Mesenchymal stem cell (in vitro differentiated cells and primary cell): ENCODE results near the gene SLC9A9.

Source experiments
- DNase-seq: peaks from one replicate; pipeline ENCODE4 v3.0.0-alpha.2; 2013
- H2AFZ ChIP-seq: one replicate; pipeline ENCODE4 v1.6.1; 2013; ENCODE audit warnings: low read depth, mild to moderate bottlenecking, control low read depth, inconsistent platforms, low read length, moderate library complexity
- H2AK5ac ChIP-seq: 2 replicates; pipeline ENCODE4 v1.6.1; 2013; ENCODE audit warnings: low read length, moderate library complexity, mild to moderate bottlenecking, inconsistent platforms; ENCODE audit not compliant: severe bottlenecking
- H2BK120ac ChIP-seq: one replicate; pipeline ENCODE4 v1.6.1; 2013; ENCODE audit warnings: low read depth, mild to moderate bottlenecking, inconsistent platforms, low read length, moderate library complexity
- H2BK12ac ChIP-seq, 2 experiments: one replicate each; pipeline ENCODE4 v1.6.1; 2013; ENCODE audit warnings: inconsistent platforms in 2 of 2, low read length in 2 of 2, mild to moderate bottlenecking in 2 of 2, moderate library complexity in 2 of 2, control low read depth in 1 of 2
- H2BK15ac ChIP-seq: one replicate; pipeline ENCODE4 v1.6.1; 2013; ENCODE audit warnings: mild to moderate bottlenecking, low read depth, inconsistent platforms; ENCODE audit not compliant: poor library complexity, severe bottlenecking
- H2BK5ac ChIP-seq: 2 replicates; pipeline ENCODE4 v1.6.1; 2013; ENCODE audit warnings: low read depth, mild to moderate bottlenecking, low read length, control low read depth, inconsistent platforms; ENCODE audit not compliant: poor library complexity, severe bottlenecking
- H3K14ac ChIP-seq, 2 experiments: one replicate each; pipeline ENCODE4 v1.6.1; 2013; ENCODE audit warnings: inconsistent platforms in 2 of 2, low read length in 2 of 2, control low read depth in 1 of 2, mild to moderate bottlenecking in 1 of 2, moderate library complexity in 1 of 2
- H3K18ac ChIP-seq, 2 experiments: one replicate each; pipeline ENCODE4 v1.6.1; 2013; ENCODE audit warnings: inconsistent platforms in 2 of 2, low read length in 2 of 2, control low read depth in 1 of 2, low read depth in 1 of 2, mild to moderate bottlenecking in 1 of 2
- H3K23ac ChIP-seq, 2 experiments: one replicate each; pipeline ENCODE4 v1.6.1; 2013; ENCODE audit warnings: inconsistent platforms in 2 of 2, low read length in 2 of 2, mild to moderate bottlenecking in 2 of 2, moderate library complexity in 2 of 2, control low read depth in 1 of 2
- H3K27ac ChIP-seq: 2 replicates; pipeline ENCODE4 v1.5.1; 2013; ENCODE audit warnings: mild to moderate bottlenecking, moderate library complexity, low read length, control low read depth, inconsistent platforms; ENCODE audit not compliant: poor library complexity, severe bottlenecking
- H3K27me3 ChIP-seq, 2 experiments: 2 replicates each; pipeline versions ENCODE4 v1.6.1 to v1.7.0; 2013; ENCODE audit warnings: low read length in 2 of 2, mild to moderate bottlenecking in 2 of 2, moderate library complexity in 2 of 2, control low read depth in 1 of 2, inconsistent platforms in 1 of 2; ENCODE audit not compliant: control insufficient read depth in 1 of 2, insufficient read depth in 1 of 2
- H3K36me3 ChIP-seq, 2 experiments: 2 replicates each; pipeline versions ENCODE4 v1.6.1 to v1.7.0; 2013; ENCODE audit warnings: low read length in 2 of 2, control low read depth in 1 of 2, inconsistent platforms in 1 of 2, low read depth in 1 of 2, mild to moderate bottlenecking in 1 of 2; ENCODE audit not compliant: insufficient read depth in 2 of 2, control insufficient read depth in 1 of 2
- H3K4ac ChIP-seq, 2 experiments: one replicate each; pipeline ENCODE4 v1.6.1; 2013; ENCODE audit warnings: inconsistent platforms in 2 of 2, low read length in 2 of 2, mild to moderate bottlenecking in 2 of 2, moderate library complexity in 2 of 2, control low read depth in 1 of 2, low read depth in 1 of 2
- H3K4me1 ChIP-seq: 2 replicates; pipeline ENCODE4 v1.6.1; 2013; ENCODE audit warnings: low read depth, low read length, control low read depth; ENCODE audit not compliant: control insufficient read depth, insufficient read depth
- H3K4me2 ChIP-seq: 2 replicates; pipeline ENCODE4 v1.6.1; 2013; ENCODE audit warnings: low read length, mild to moderate bottlenecking, inconsistent platforms; ENCODE audit not compliant: poor library complexity, severe bottlenecking
- H3K4me3 ChIP-seq, 2 experiments: 2 replicates each; pipeline versions ENCODE4 v1.5.1 to v1.7.0; 2013; ENCODE audit warnings: low read length in 2 of 2, mild to moderate bottlenecking in 2 of 2, control low read depth in 1 of 2, low read depth in 1 of 2; ENCODE audit not compliant: insufficient read depth in 1 of 2
- H3K79me1 ChIP-seq: replicated peaks from 2 replicates; pipeline ENCODE4 v1.6.1; 2013; ENCODE audit warnings: mild to moderate bottlenecking, control low read depth, low read length, inconsistent platforms; ENCODE audit not compliant: poor library complexity, severe bottlenecking
- H3K9ac ChIP-seq: 2 replicates; pipeline ENCODE4 v1.7.0; 2013; ENCODE audit warnings: mild to moderate bottlenecking, low read length, moderate library complexity
- H3K9me3 ChIP-seq: 2 replicates; pipeline ENCODE4 v1.7.0; 2013; ENCODE audit warnings: mild to moderate bottlenecking, low read length; ENCODE audit not compliant: control insufficient read depth
- H4K8ac ChIP-seq: one replicate; pipeline ENCODE4 v1.6.1; 2013; ENCODE audit warnings: inconsistent platforms, mild to moderate bottlenecking, low read length, moderate library complexity
- H4K91ac ChIP-seq: one replicate; pipeline ENCODE4 v1.6.1; 2013; ENCODE audit warnings: mild to moderate bottlenecking, low read length, inconsistent platforms
- WGBS: methylation state at CpG from one replicate; pipeline ENCODE4 v1.1.7; 2013; ENCODE audit warnings: mixed read lengths; 5-methylcytosine and 5-hydroxymethylcytosine counted together

SLC9A9 gene

DNA sequence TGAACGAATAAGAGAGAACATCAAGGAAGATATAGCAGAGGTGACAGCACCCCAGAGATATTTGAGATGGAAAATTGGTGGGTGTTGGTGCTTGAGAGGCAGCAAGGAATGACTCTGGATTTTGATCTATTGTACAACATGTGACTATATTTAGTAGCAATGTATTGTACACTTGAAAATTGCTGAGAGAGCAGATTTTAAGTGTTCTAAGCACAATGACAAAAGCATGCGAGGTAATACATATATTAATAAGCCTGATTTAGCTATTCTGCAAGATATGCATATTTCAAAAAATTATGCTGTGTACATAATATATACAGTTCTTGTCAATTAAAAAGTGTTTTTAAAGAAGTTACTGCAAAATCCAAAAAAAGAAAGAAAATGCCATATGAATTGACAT lies 194.3 kb downstream of the SLC9A9 start:
- Histone ChIP-seq H3K27me3 (no peaks in the 10 kb centered on the region), H3K36me3 (peaks cover 0 to 6% of the 10 kb centered on the region in 2 experiments), H3K4me1 (peaks cover 1% of the 10 kb centered on the region), H2AK5ac (no peak overlapping the region), H3K14ac (no peak overlapping the region), H4K8ac (no peak overlapping the region), H3K79me1 (no peaks in the 10 kb centered on the region), H2BK15ac (no peak overlapping the region), H2BK5ac (no peak overlapping the region), H4K91ac (no peak overlapping the region), H3K18ac (no peak overlapping the region), H3K27ac (no peak overlapping the region), H3K4ac (no peak overlapping the region), H3K9ac (no peak overlapping the region), H2AFZ (no peak overlapping the region), H3K4me3 (no peak overlapping the region), H3K4me2 (no peak overlapping the region), H3K23ac (no peak overlapping the region), H2BK12ac (no peak overlapping the region), H3K9me3 (no peaks in the 10 kb centered on the region), H2BK120ac (no peak overlapping the region)
- WGBS: 94% methylated on average over 1 of the region's 2 CpGs
- DNase-seq: no peak

DNA sequence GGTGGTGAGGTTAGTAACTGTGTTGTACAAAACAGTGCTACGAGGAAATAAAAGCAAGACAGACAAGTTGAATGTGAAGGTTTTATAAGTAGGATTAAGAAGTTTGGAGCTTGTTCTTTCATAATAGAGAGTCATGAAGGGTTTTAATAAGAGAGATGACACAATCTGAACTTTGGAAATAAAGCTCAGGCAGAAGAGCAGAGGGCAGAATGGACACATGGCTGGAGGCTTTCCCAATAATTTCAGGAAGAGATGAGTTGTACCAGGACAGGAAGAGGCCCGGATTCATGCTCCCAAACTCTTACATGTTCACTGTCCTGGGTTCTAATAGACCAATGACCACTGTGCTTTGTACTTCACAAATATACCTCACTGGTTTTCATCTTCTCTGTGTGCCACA lies 194.8 kb downstream of the SLC9A9 start:
- no peak overlapping the region for H3K4me3 ChIP-seq
- 91% methylated on average over 2 of the region's 2 CpGs for WGBS
- no peak overlapping the region for H3K27ac ChIP-seq
- no peaks in the 10 kb centered on the region for H3K79me1 ChIP-seq
- no peaks in the 10 kb centered on the region for H3K9me3 ChIP-seq
- DNase-seq: no peak
- H3K9ac ChIP-seq: no peak overlapping the region
- H4K91ac ChIP-seq: no peak overlapping the region
- peaks cover 1% of the 10 kb centered on the region for H3K4me1 ChIP-seq
- no peak overlapping the region for H3K4me2 ChIP-seq
- H2BK120ac ChIP-seq: no peak overlapping the region
- H4K8ac ChIP-seq: no peak overlapping the region
- H3K27me3 ChIP-seq: no peaks in the 10 kb centered on the region
- no peak overlapping the region for H3K18ac ChIP-seq
- no peak overlapping the region for H2AFZ ChIP-seq
- no peak overlapping the region for H2BK15ac ChIP-seq
- H3K14ac ChIP-seq: no peak overlapping the region
- H3K23ac ChIP-seq: no peak overlapping the region
- no peak overlapping the region for H2BK12ac ChIP-seq
- no peak overlapping the region for H2AK5ac ChIP-seq
- no peak overlapping the region for H2BK5ac ChIP-seq
- no peak overlapping the region for H3K4ac ChIP-seq
- H3K36me3 ChIP-seq: peaks cover 0 to 6% of the 10 kb centered on the region in 2 experiments

DNA sequence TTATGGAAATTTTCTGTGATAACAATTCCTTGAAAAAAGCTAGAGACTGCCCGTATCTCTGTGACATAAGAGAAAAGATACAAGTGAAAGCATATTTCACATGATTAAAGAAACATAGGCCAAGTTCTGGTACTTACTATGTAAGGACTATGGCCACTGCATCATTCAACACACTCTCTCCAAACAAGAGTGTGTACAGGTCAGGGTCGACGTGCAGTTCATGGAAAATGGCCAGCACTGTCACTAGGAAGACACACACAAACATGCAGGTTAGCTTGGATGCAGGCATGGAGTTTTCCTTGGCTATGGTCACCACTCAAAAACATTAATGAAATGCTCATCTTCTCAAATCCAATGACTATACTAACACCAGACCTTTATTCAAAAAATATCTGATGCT lies 196.2 kb downstream of the SLC9A9 start:
- no peak overlapping the region for H2BK120ac ChIP-seq
- no peak overlapping the region for H3K27ac ChIP-seq
- no peaks in the 10 kb centered on the region for H3K4me1 ChIP-seq
- H3K4me2 ChIP-seq: no peak overlapping the region
- H3K79me1 ChIP-seq: no peaks in the 10 kb centered on the region
- DNase-seq: no peak
- no peak overlapping the region for H2AFZ ChIP-seq
- peak overlapping the region in 1 of 2 experiments; percentile 37 for H3K18ac ChIP-seq
- no peak overlapping the region for H3K4me3 ChIP-seq
- H4K91ac ChIP-seq: no peak overlapping the region
- no peak overlapping the region for H3K9ac ChIP-seq
- H3K9me3 ChIP-seq: no peaks in the 10 kb centered on the region
- H3K4ac ChIP-seq: no peak overlapping the region
- no peak overlapping the region for H2BK12ac ChIP-seq
- H3K27me3 ChIP-seq: no peaks in the 10 kb centered on the region
- 92% methylated on average over 2 of the region's 3 CpGs for WGBS
- H2AK5ac ChIP-seq: no peak overlapping the region
- no peak overlapping the region for H2BK5ac ChIP-seq
- no peak overlapping the region for H2BK15ac ChIP-seq
- peaks cover 0 to 6% of the 10 kb centered on the region in 2 experiments for H3K36me3 ChIP-seq
- no peak overlapping the region for H3K23ac ChIP-seq
- no peak overlapping the region for H3K14ac ChIP-seq
- H4K8ac ChIP-seq: no peak overlapping the region

DNA sequence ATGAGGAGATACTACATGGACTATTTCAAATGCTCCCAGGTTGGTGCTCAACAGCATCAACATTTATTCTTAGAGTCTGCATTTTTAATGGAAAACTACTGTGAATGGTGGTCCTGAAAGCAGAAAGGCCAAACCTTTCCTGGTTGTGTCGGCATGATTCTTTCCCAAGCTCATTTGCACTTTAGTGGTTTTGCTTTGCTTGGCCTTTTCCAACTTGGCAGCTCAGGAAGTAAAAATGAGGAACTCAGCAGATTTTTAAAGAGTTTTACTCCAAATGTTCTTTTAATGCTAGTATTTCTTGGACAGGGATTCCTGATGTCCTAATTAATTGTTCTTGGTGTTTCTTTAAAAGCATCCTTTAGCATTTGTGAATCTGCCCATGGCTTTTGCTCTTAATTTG lies 197.4 kb downstream of the SLC9A9 start:
- Histone ChIP-seq H2AFZ (no peak overlapping the region), H2BK5ac (no peak overlapping the region), H3K4me3 (no peak overlapping the region), H4K8ac (no peak overlapping the region), H2BK15ac (no peak overlapping the region), H3K27me3 (no peaks in the 10 kb centered on the region), H3K18ac (no peak overlapping the region), H4K91ac (no peak overlapping the region), H2AK5ac (no peak overlapping the region), H3K27ac (no peak overlapping the region), H3K4me1 (no peaks in the 10 kb centered on the region), H2BK120ac (no peak overlapping the region), H3K4me2 (no peak overlapping the region), H3K9ac (no peak overlapping the region), H3K4ac (no peak overlapping the region), H3K14ac (no peak overlapping the region), H3K9me3 (no peaks in the 10 kb centered on the region), H3K79me1 (no peaks in the 10 kb centered on the region), H2BK12ac (no peak overlapping the region), H3K36me3 (peaks cover 0 to 6% of the 10 kb centered on the region in 2 experiments), H3K23ac (no peak overlapping the region)
- no peak for DNase-seq
- WGBS: 80% methylated on average over 1 of the region's 1 CpG
